AG10803 (cell line): ENCODE data around the gene LPP.
"Not testable (repeated sequence)": the region's sequence is repeated elsewhere in the genome, so short reads cannot be mapped to it uniquely, and the experiment has no call there.

Experiments used
- DNase-seq: peaks from one replicate; pipeline ENCODE4 v3.0.0; 2010; ENCODE audit warnings: low read depth
- H3K4me3 ChIP-seq: 2 replicates; pipeline ENCODE4 v1.5.1; 2011; ENCODE audit warnings: mild to moderate bottlenecking, low read length, control low read depth
- TF ChIP-seq, protein P1 (sequence below): conservative IDR thresholded peaks from 2 replicates; pipeline ENCODE4 v1.5.1; 2011; ENCODE audit warnings: mild to moderate bottlenecking, low read length, control low read depth, inconsistent platforms

Gene LPP

DNA sequence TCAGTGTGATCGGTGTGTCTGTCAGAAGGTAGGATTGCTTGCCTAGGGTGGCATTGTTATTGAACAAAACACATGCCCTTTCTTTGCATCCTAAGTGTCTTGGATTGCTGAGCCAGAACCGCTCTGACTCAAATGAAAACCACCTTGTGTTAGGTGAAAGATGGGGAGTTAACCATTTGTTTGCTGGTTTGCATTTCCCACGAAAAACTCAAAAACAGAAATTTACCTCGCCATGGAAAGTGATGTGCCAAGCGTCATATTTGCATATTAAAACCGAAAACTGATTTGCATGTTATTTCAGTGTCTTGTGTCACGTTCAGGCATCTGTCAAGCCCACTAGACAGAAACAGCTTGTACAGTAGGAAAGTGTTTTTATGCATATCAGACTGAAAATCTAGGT lies 543.2 kb downstream of the LPP start:
- no peak for DNase-seq
- no peak overlapping the region for H3K4me3 ChIP-seq
- TF ChIP-seq, protein P1, sequence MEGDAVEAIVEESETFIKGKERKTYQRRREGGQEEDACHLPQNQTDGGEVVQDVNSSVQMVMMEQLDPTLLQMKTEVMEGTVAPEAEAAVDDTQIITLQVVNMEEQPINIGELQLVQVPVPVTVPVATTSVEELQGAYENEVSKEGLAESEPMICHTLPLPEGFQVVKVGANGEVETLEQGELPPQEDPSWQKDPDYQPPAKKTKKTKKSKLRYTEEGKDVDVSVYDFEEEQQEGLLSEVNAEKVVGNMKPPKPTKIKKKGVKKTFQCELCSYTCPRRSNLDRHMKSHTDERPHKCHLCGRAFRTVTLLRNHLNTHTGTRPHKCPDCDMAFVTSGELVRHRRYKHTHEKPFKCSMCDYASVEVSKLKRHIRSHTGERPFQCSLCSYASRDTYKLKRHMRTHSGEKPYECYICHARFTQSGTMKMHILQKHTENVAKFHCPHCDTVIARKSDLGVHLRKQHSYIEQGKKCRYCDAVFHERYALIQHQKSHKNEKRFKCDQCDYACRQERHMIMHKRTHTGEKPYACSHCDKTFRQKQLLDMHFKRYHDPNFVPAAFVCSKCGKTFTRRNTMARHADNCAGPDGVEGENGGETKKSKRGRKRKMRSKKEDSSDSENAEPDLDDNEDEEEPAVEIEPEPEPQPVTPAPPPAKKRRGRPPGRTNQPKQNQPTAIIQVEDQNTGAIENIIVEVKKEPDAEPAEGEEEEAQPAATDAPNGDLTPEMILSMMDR, result no peak

DNA sequence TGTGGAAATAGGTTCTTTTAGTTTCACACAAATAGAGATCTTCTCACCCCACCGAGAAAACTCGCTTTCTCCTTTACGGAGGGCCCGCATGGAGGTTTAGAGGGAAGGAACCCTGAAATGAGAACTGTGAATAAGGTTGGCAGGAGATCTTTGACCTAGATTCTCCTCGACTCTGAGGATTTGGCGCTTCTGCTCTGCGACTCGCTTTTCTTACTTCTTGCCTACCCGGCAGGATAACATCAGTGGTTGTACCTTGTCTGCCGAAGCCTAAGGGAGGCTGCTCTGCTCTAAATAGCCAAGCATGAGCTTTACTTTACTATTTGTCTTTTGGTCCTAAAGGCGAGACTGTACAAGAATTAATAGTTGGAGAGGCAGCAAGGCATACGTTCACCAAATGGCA lies 544.5 kb downstream of the LPP start:
- TF ChIP-seq, protein P1, result no peak
- H3K4me3 ChIP-seq, result no peak overlapping the region
- DNase-seq, result no peak

DNA sequence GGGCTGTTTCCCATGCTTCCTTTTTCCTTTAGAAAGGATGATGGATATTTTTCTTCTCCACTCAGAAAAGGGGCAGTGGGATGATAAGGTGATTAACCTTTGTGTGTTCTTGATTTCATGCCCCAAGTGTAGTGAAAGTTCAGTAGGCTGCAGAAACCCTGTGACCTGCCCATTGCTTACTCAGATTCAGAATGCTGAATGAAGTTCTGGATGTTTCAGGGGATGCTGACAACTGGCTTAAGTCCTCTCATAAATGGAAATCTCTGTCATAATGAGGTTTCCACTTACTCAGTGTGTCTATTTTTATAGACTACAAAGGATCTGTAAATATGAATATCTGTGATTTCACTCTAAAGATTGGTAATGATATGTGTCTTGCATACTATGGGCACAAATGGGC lies 546.5 kb downstream of the LPP start:
- DNase-seq, result no peak
- TF ChIP-seq, protein P1, result no peak
- no peak overlapping the region for H3K4me3 ChIP-seq

DNA sequence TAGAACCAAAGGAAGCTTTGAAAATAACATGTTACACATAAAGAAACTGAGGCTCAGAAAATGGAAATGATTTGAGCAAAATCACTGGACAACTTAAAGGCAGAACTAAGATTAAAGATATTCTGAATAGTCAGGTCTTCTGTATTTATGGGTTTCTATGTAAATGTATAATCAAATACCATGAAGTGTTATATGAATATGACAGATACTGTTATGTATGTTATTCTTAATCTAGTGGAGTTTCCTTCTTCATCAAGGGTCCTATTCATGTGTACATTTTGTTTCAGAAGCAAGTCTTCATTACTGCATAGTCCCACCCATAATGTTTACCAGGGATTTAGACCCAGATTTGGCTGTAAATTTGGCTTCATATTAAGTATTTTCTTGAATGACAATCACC lies 547.0 kb downstream of the LPP start:
- DNase-seq, result no peak
- no peak overlapping the region for H3K4me3 ChIP-seq

DNA sequence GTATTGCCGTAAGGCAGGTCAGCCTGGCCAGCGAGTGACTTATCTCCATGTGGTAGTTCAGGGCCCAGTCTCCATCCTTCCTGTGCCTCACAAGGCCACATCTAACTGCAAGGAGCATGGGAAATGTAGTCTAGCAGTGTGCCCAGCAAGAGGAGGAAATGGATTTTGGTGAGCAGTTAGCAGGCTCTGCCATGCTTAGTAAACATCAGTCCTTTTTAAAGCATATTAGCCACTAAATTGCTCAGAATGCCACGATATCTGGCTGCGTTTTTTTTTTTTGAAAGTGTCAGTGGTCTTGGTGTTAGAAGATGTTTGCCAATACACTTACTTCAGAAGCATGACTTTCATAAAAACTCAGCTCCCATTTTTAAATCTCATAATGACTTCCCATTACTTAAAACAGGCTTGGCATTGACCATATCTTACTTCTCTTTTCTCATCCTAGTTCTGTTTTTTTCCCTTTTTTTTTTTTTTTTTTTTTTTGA lies 547.6 kb downstream of the LPP start:
- no peak for DNase-seq
- TF ChIP-seq, protein P1, result no peak
- H3K4me3 ChIP-seq, result no peak overlapping the region

More for the DNA sequence above, 547.0 kb downstream of the LPP start:
- TF ChIP-seq, protein P1, result no peak

DNA sequence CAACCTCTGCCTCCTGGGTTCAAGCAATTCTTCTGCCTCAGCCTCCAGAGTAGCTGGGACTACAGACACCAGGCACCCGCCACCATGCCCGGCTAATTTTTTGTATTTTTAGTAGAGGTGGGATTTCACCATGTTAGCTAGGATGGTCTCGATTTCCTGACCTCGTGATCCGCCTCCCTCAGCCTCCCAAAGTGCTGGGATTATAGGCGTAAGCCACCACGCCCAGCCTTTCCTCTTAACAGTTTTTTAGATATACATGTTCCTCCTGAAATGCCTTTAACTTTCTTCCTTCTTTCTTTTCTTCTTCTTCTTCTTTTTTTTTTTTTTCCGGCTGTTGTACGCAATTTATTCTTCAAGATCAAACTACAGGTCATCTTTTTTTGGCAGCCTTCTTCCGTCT lies 548.1 kb downstream of the LPP start:
- not testable (repeated sequence) for DNase-seq, H3K4me3 ChIP-seq

DNA sequence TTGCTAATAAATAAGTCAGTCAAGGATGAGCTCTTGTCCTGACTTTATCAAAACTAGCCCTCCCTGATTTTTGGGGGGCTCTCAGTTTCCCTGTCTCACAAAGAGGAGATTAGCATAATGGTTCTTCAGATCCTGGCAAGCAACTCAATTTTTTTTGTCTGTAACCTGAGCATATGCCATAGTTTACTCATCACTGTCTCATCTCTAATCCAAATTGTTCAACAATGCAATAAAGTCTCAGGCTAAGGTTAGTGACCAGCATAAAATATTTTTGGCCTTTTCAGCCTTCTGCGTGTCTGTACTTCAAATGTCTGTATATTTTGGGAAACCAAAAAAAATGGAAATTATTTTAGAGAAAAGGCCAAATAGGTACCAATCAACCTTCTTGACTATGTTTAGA lies 552.2 kb downstream of the LPP start:
- TF ChIP-seq, protein P1, result no peak
- DNase-seq, result no peak
- H3K4me3 ChIP-seq, result no peak overlapping the region

DNA sequence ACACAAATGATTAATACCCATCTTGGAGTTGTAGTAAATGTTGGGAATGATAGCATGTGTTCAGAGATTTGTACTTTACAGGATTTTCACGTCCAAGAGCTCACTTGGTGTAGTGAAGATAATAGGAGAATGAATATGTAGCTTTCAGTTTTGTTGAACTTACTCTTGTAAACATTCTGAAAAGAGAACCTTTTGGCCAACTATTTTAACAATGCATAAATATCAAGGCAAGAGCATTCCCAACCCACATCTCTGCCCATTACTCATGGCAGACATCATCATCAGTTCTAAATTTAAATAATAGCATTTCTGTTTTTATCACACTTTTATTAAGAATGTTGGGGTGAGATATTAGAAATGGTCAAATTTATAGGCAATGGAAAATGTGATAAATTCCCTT lies 552.6 kb downstream of the LPP start:
- no peak overlapping the region for H3K4me3 ChIP-seq
- no peak for DNase-seq
- TF ChIP-seq, protein P1, result no peak
